GM19023 (cell line): ENCODE data around the gene TMBIM4.

Source experiments
- ATAC-seq: cut with Tn5 transposase; IDR thresholded peaks from one replicate; pipeline ENCODE4 v1.9.1; 2021; ENCODE audit warnings: mild to moderate bottlenecking, moderate library complexity; ENCODE audit not compliant: unreplicated experiment

TMBIM4 gene

GRCh38 chr12:66142826-66143225, 27.0 kb downstream of the TMBIM4 start:
- no peak for ATAC-seq

GRCh38 chr12:66141299-66141698, 28.5 kb downstream of the TMBIM4 start:
- no peak for ATAC-seq

GRCh38 chr12:66140731-66141130, 29.1 kb downstream of the TMBIM4 start:
- no peak for ATAC-seq

GRCh38 chr12:66139328-66139727, 30.5 kb downstream of the TMBIM4 start:
- no peak for ATAC-seq

DNA sequence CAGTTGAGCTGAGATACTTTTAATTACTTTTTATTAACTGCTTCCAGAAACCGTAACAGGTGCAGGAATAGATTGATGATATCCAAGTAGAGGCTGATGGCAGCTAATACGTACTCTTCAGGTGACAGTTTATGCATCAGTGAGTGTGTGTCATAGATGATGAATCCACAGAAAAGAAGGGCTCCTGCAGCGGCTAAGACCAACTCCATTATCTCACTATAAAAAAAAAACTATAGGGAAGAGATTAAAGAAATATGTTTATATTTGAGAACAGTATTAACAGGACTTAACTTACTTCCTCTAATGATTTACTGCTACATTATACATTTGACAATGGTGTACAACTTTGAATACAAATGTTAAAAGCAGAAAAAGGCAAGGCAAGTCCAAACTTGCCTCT, 31.9 kb downstream of the TMBIM4 start:
- ATAC-seq, result no peak

GRCh38 chr12:66132408-66132807, 37.4 kb downstream of the TMBIM4 start:
- no peak for ATAC-seq

GRCh38 chr12:66131067-66131688, 38.6 kb downstream of the TMBIM4 start:
- no peak for ATAC-seq

DNA sequence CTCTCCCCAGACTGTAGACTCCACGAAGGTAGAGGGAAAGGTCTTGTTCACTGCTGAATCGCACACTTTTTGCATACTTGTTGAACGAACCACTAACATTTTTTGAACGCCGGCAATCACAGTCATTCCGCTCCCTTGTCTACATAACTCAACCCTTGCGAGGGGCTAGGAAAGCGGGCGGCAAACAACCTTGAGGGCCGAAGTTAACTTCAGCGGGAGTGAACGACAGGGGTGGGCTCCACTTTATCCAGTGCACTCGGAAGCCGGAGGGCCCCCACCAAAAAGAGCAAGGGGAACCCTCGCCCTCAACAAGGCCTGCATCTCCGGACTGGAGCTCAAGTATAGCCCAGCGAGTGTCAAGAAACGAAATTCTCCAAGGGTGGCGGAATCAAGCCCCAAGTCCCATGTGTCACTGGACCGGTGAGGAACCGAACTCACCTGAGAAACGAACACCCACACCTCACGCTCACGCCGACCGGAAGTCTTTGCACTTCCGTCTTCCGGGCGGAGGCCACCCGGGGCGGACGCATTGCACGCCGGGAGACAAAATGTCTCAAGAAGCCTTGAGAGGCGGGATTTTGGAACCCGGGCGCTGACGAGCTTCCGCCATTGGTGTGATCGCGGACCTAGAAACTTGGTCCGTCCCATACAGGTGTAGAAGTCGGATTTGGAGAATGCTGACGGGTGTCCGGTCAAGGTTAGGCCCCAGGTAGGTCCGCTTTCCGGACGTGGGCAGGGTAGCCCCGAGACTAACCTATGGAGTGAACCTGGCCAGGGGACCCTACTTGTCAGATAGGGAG, 39.3 kb downstream of the TMBIM4 start, which contains the start of gene LLPH:
Gene LLPH (minus strand): TSS at position 484 of the 800 bp plus-strand sequence. CDS start 1,644 bp downstream, outside the sequence.
- peak; percentile 99 for ATAC-seq

- peak; percentile 1 for ATAC-seq
Measured at GRCh38 chr12:66129934-66130266, 39.9 kb downstream of the TMBIM4 start.

DNA sequence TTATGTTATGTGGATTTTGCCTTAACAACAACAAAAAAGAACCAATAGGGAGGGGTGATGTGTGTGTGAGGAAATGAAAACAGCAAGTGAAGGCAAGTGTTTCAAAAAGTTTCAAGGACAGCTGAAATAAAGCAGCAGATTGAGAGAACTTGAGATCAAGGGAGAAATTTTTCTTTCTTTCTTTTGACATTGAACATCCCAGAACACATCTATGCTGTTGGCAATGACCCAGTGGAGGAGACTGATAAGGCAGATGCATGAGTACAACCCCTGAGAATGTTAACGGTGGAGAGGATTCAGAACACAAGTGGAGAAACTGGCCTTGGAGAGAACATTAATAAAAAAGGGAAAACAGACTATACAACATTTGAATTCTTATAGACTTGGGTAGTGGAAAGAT, 42.1 kb downstream of the TMBIM4 start:
- no peak for ATAC-seq

GRCh38 chr12:66120477-66120876, 49.3 kb downstream of the TMBIM4 start:
- ATAC-seq, result no peak

DNA sequence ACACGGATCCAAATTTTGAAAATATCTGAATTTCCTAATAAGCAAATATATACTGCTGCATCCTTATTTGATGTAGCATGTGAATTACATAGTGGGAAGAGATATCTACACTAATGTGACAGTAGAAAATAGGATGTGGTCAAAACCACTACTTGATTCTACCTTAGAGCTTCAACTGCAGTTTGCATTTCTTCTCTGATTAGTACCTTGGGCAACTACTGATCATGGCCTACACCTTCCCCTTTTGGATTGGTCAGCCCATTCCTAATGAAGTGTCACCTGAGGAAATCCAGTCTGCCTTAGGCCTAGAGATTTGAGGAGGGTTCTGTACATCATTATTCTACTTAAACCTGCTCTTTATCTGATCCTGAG, 49.9 kb downstream of the TMBIM4 start:
- peak; percentile 52 for ATAC-seq

GRCh38 chr12:66119229-66119869, 50.4 kb downstream of the TMBIM4 start:
- ATAC-seq, result no peak

DNA sequence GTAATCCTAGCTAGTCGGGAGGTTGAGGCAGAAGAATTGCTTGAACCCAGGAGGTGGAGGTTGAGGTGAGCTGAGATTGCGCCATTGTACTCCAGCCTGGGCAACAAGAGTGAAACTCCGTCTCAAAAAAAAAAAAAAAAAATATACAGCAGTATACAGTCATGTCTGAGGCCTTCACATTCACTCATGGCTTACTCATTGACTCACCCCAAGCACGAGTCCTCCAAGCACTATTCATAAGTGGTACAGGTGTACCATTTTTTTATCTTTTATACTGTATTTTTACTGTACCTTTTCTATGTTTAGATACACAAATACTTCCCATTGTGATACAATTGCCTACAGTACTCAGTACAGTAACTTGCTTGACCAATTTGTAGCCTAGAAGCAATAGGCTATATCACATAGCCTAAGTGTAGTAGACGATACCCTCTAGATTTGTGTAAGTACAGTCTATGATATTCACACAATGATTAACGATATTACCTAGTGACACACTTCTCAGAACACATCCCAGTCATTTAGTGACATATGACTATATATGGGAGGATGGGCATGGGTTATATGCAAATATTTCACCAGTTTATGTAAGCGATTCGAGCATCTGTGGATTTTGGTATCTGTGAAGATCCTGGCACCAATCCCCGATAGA, 51.4 kb downstream of the TMBIM4 start:
- no peak for ATAC-seq

GRCh38 chr12:66117242-66117641, 52.6 kb downstream of the TMBIM4 start:
- ATAC-seq, result no peak

GRCh38 chr12:66115071-66115600, 54.7 kb downstream of the TMBIM4 start:
- ATAC-seq, result no peak

DNA sequence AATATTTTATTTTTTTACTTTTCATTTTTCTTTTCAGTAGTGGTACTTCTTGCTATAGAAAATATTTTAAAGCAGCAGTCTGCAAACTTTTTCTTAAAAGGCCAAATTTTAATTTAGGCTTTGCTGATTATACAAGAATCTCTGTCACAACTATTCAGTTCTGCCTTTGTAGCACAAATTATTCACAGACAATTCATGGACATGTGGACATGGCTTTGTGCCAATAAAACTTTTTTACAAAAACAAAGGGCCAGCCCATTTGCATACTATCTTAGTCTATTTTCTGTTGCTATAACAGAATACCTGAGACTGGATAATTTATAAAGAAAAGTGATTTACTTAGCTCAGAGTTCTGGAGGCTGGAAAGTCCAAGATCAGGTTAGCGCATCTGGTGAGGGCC, 56.3 kb downstream of the TMBIM4 start:
- ATAC-seq, result no peak

DNA sequence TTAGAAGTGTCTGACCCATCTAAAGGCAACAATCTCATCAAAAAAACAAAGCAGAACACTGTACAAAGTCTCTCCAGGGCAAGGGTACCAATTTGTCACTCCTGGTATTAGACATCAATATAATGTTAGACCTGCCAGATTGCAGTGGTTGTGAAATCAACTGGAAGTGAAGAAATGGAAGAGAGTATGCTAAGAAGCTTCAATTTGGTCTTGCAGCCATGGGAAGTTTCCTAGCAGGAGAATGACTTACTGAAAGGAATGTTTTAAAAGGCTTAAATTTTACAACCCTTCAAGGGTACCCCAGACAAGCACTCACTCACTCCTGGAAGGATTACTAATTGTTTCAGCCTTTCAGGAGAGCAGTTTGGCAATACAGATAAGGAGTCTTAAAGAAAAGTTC, 58.2 kb downstream of the TMBIM4 start:
- no peak for ATAC-seq

- no peak for ATAC-seq
Measured at GRCh38 chr12:66109056-66109455, 60.7 kb downstream of the TMBIM4 start.

- no peak for ATAC-seq
Measured at GRCh38 chr12:66108386-66108785, 61.4 kb downstream of the TMBIM4 start.

GRCh38 chr12:66107451-66107915, 62.3 kb downstream of the TMBIM4 start:
- peak; percentile 96 for ATAC-seq
